Melanocyte of skin (primary cell): ENCODE measurements around the gene HOXA3. TPM values are rescaled to one million over a fixed set of nuclear protein-coding genes. Genes with fewer than 3 reads are reported as not detected.

Experiments
- total RNA-seq, 2 donors: library from RNA; depleted of rRNA; stranded (reverse); fragments of >200 nt; gene quantifications; 2 replicates each; pipeline ENCODE4 v1.2.3, GENCODE V29; 2012

The HOXA3 gene
- total RNA-seq = not detected

DNA sequence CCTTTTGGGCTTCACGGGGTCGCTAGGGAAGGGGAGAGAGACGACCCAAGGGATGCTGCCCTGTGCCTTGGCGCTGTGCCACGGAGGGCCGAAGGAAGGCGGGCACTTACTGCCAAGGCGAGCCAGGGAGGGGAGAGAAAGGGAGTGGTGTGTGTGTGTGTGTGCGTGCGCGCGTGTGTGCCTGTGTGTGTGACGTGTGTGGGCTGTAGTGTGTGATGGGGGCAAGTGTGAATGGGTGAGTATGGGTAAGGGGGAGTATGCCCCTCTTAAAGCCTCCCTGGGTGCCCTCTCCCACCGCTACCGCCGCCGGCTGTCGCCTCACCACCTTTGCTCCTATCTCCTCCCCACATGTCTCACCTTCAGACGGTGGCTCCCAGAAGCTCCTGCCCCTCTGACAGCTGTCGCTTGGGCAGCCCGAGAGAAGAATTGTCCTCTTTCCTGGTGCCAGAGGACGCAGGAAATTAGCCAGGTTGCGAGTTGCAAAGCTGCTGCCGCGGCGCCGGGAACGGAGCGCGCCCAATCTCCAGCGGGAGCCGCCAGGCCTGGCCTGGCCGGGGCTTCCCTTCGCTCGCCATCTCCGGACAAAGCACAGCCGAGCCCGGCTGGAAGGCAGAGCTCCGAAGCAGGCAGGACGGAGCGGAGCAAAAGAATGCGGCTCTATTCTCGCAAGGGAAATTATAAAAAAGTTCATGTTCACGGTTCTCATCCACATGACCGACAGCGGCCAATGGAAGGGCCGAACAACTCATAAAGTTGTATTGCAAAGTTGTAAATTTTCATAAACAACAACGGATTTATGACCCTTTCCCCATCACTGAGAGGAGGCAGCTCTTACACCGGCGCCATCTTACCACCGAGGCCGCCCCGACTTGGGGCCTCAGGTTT, at the start of gene HOXA3:
Gene HOXA3, minus strand, starts transcription at position 653 of the 885 bp plus-strand sequence. CDS start 41,943 bp downstream, outside the sequence.

DNA sequence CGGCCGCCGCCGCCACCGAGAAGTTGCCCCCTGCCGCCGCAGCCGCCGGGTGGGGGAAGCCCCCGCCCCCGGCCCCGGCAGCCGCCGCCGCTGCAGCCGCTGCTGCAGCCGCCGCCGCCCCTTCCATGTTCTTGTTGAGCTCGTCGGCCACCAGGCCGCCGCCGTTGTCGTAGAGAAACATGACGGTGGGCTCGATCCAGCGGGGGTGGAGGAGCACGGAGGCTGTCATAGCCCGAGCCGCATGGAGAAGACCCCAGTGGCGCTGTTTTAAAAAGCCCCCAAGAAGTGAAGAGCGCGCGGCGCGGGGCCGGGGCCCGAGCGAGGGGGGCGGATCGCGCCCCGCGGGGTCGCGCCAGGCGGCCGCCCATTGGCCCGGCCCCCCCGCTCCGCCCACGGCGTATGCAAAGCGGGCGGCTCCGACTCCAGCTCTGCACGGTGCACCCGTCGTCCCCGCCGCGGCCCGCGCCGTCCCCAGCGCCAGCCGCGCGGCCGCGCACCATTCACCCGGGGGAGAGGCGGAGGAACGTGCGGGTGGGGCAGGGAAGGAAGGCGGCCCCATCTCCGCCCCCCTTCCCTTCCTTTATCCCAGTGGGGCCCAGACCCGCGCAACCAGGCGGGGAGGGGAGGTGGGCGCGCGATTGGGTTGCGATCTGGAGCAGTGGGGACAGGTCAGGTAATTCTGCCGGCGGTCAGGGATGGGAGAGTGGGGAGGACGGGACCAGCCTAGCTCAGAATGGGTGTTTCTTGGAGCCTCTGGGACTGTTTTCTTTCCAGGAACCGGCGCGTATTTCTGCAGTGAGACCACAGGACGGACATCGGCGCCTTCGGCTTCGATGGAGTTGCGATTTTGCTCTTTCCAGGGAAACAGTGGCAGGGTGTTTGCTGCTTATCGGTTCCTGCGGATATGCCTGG, 47.7 kb upstream of the HOXA3 start, which contains the start of gene HOXA13:
Gene HOXA13, minus strand, starts transcription at position 243 of the 912 bp plus-strand sequence. Its CDS starts 14 bp downstream, at position 229.

DNA sequence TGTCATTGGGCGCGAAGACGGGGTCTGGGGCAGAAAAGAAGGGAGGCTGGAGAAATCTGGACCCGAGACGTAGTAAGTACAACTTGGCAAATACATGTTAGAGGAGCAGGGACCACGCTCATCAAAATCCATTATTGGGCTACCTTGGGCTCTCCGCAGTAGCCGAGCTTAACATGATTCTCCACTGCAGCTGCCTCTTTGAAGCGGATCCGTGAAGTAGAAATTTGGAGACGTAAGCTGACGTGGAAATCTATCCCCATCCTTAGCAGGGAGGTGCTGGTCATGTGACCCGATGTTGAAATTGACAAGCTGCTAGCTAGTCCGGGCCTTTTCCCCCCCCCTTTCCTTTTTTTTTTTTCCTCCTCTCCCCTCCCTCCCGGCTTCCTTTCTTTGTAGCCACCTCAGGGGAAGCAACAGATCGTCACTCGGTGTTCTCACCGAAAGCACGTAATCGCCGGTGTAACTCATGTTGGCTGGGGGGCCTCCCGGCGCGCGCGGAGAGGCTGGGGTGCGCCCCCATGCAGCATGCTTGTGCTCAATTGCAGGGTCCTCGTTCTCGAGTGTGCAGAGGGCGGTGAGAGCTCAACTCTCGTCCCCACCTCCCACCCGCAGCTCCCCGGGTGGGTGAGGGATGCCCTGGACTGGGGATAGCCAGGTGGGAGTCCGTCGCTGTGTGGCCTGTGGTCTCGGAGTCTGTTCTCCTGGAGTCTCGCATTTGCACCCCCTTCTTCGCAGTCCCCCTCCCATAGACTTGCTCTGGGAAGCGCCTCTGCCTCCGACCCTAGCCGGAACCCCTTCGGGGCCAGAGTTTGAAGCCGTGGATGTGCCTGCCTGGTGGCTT, 32.9 kb upstream of the HOXA3 start, which contains the start of gene HOXA11:
Gene HOXA11, minus strand, starts transcription at position 220 of the 841 bp plus-strand sequence. Its CDS starts 88 bp downstream, at position 132.

DNA sequence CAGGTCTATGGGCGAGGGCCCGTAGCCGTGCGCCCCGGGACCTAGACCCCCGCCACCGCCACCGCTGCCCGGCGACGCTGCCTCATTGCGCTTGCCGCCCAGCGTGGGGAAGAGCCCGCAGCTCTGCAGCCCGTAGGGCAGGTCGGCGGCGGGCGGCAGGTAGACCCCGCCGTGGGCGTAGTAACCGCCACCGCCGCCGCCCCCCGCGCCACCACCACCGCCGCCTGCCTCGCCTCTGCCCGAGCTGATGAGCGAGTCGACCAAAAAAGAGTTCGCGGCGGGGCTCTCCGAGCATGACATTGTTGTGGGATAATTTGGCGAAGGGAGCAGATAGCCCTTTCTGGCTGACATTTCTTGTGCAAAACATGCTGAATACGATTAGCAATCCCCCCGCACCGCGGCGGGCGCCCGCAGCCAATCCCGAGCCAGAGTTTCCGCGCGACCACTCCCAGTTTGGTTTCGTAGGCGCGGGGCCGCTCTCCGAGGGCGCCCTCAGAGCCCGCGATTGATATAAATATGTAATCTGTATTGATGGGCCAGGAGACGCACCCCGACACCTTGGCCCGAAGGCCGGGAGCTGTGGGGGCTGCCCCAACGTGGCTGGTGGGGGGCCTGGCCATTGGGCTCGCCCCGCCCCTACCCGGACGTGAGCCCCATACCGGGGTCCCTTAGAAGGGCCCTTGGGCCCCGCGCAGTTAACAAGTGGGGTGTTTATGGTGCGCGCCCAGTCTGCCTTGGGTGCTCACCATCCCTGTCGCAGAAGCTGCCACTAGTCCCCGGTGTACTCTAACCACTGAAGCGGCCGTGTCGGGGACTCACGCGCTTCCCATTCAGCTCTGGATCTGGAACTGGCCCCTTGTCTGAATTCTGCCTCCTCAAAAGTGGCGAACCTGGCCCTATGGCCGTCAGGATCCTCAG, 21.8 kb upstream of the HOXA3 start, which contains the start of gene HOXA10:
Gene HOXA10, minus strand, starts transcription at position 365 of the 918 bp plus-strand sequence. Its CDS starts 14 bp downstream, at position 351.

DNA sequence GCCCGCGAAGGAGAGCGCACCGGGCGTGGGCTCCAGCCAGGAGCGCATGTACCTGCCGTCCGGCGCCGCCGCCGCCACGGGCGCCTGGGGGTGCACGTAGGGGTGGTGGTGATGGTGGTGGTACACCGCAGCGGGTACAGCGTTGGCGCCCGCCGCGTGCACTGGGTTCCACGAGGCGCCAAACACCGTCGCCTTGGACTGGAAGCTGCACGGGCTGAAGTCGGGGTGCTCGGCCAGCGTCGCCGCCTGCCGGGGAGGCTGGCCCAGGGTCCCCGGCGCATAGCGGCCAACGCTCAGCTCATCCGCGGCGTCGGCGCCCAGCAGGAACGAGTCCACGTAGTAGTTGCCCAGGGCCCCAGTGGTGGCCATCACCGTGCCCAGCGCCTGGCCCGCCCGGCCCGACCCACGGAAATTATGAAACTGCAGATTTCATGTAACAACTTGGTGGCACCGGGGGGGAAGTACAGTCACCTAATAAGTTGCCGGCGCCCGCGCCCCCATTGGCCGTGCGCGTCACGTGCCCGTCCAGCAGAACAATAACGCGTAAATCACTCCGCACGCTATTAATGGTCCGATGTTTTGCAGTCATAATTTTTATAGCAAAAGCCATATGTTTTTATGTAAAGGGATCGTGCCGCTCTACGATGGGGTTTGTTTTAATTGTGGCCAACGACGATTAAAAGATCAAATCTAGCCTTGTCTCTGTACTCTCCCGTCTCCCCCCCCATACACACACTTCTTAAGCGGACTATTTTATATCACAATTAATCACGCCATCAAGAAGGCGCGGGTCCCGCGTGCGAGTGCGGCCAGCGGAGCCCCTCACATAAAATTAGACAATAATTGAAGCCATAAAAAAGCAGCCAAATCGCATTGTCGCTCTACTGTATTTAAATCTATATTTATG, 13.0 kb upstream of the HOXA3 start, which contains the start of gene HOXA9:
Gene HOXA9, minus strand, starts transcription at position 449 of the 907 bp plus-strand sequence. Its CDS starts 80 bp downstream, at position 369.

DNA sequence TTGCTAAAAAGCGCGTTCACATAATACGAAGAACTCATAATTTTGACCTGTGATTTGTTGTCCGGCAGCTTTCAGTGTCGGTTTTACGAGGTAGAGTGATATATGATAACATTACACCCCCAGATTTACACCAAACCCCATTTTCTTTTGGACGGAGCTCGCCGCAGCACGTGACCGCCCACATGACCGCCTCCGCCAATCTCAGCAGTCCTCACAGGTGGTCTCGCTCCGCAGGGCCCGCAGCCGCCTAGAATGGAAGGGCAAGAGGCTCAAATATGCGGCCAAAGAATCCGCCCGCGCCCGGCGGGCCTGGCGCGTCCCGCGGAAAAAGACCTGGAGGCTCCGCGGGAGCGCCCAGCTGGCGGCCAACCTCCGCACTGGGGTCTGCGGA, 4.1 kb upstream of the HOXA3 start, which contains the start of gene HOXA7:
Gene HOXA7, minus strand, starts transcription at position 168 of the 391 bp plus-strand sequence. Its CDS starts 130 bp downstream, at position 38.

DNA sequence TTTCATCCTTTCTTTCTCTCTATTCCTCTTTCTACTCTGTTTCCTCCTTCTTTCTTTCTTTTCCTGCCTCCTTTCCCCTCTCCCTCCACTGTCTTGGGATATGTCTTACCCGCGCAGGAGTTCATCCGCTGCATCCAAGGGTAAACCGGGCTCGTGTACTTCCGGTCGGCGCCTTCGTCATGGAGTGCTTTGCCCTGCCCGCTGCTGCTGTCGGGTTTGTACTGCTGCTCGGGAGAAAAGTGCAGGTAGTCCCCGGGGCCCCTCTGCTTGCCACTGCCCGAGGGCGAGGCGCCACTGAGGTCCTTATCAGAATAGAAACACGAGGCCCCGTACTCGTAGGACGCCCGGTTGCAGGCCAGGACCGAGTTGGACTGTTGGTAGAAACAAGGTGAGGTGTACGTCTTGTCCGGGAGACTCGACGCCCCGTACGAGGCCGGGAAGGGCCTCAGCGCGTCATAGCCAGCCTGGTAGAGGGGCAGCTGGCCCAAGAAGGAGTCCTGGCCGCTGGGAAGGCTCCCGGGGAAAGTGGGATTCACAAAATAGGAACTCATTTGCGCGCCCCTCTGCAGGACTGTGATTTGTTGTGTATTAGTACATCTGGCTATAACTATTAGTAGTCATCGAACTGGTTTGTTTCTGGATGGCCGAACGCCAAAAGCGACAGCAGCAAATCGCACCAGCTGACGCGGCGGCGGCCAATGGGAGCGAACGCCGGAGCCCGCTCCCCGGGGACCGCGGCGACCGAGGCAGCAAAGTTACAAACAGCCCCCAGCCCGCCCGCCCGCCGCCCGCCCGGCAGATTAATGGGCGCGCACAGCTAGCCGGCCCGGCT, 5.0 kb downstream of the HOXA3 start, which contains the start of gene HOXA6:
Gene HOXA6, minus strand, starts transcription at position 576 of the 832 bp plus-strand sequence. Its CDS starts 25 bp downstream, at position 551.

DNA sequence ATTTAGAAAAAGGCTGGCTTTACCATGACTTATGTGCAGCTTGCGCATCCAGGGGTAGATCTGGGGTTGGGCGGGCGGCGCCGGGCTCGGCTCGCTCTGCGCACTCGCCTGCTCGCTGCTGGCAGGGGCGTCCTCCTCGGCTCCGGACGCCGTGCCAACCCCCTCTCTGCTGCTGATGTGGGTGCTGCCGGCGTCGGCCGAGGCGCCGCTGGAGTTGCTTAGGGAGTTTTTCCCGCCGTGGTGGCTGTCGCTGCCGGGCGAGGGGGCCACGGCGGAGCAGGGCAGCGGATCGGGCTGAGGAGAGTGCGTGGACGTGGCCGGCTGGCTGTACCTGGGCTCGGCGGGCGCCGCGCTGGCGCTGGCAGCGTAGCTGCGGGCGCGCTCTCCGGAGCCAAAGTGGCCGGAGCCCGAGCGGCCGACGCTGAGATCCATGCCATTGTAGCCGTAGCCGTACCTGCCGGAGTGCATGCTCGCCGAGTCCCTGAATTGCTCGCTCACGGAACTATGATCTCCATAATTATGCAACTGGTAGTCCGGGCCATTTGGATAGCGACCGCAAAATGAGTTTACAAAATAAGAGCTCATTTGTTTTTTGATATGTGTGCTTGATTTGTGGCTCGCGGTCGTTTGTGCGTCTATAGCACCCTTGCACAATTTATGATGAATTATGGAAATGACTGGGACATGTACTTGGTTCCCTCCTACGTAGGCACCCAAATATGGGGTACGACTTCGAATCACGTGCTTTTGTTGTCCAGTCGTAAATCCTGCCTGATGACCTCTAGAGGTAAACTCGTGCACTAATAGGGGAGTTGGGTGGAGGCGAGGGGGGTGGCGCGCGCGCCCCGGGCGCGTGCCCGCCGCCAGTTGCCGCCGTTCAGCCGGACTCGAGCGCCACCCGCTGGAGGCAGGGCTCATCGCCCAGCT, 9.1 kb downstream of the HOXA3 start, which contains the start of gene HOXA5:
Gene HOXA5, minus strand, starts transcription at position 659 of the 927 bp plus-strand sequence. Its CDS starts 74 bp downstream, at position 585.

DNA sequence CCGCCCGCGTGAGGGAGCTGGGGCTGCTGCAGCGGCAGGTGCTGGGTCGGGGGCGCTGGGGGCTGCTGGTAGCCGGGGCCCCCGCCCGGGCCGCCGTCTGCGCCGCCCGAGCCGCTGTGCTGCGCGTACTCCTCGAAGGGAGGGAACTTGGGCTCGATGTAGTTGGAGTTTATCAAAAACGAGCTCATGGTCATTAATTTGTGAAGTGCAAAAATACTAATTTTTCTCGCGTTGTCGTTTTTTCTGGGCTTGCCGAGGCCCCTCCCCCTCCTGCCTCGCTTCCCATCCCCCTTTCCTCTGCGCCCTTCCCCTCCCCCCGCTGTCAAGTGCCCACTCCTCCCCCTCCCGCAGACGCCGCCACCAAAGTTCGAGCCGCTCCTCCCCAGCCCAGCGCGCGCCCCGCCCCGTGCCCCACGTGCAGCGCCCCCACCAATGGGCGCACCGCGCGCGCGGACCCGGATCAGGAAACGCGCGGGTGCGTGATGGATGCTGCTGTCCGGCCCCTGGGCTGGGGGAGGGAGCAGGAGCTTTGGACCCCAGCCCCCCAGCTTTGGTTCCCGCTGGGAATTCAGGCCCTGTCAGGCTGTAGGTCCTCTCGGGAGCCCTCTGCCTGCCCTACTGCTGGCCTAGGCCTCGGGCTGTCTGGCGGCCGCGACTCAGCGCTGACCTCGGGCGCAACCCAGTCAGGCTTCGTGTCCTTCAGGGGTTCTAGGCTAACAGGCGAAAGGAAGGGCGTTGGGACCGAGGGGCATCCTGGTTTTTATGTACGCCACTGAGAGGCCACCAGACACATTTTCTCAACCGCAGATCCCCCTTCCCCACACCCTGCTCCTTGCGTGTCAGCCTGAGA, 21.6 kb downstream of the HOXA3 start, which contains the start of gene HOXA4:
Gene HOXA4, minus strand, starts transcription at position 218 of the 850 bp plus-strand sequence. Its CDS starts 24 bp downstream, at position 194.

DNA sequence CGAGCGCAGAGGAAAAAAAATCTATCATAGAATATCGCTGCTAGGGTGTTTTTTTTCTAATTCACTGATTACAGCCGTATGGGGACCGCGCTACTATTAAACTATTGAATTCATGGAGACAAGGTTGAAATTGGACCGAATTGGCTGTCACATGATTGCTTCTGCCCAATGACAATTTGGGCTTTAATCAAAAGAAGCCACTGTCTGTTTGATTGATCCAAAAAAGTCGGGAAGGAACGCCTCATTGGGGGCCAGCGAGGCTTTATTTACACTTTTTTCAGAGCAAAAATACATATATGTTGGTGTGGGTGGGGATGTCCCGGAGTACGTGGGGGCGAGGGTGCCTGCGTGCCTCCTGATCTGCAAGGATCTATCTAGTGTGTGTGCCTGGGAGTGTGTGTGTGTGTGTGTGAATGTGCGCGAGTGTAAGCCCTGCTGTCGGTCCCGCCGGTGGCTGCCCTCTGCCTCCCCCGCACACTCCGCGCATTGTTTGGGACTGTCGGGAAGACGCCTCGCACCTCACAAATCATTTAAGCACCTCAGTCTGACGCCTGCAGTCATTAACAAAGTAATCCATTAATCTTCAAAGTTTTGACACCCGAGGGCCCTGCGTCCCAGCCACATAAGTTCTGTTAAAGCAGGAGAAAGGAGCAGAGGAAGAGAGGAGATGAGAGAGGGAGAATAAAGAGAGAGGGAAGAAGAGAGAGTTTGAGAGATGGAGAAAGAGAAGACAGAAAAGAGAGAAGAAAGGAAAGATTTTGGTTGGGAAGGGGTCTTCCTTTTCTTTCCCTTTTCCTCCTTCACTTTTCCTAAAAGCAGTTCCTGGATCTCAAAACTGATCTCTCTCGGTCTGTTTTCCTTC, 49.6 kb downstream of the HOXA3 start, which contains the start of gene HOXA2:
Gene HOXA2, minus strand, starts transcription at position 103 of the 862 bp plus-strand sequence. CDS start 183 bp downstream, outside the sequence.

DNA sequence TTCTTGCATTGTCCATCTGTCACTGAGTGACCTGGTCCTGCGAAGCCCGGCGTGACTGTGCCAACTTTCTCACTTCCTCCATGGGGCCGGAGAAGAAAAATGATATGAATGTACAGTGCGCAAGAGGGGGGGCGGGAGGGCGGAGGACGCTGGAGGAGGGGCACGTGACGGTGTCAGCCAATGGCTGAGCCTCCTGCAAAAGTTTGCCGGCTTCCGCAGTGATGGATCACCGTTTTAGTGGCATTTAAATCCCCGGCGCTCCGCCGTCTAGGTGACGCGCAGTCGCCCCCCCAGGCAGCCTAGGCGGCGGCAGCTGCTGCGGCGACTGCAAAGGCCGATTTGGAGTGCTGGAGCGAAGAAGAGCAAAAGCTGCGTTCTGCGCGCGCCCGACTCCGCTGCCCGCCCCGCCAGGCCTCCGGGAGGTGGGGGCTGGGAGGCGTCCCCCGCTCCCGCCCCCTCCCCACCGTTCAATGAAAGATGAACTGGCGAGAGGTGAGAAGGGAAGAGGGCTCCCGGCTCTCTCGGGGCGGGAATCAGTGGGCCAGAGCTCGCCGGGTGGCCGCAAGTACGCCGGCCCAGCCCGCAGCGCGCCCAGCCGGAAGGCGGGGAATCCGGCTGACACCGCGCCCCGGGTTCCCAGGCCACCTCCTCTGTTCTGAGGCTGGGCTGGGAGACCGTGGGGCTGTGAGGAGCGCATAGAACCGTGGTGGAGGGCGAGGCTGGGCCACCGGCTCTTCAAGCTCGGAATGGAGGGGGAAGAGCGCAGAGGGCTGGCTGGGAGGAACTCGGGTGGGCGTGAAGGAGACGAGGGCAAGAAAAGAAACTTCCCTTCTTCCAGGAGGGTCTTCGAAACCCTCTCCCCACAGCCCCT, 56.3 kb downstream of the HOXA3 start, which contains the start of gene HOXA1:
Gene HOXA1, minus strand, starts transcription at position 104 of the 871 bp plus-strand sequence. Its CDS starts 88 bp downstream, at position 16.

